ENCODE results near the gene LRRC51. TPM values are rescaled to one million over a fixed set of nuclear protein-coding genes. Genes with fewer than 3 reads are reported as not detected.

LRRC51 gene
- total and polyA plus RNA-seq, 2 of the 8 experiments (the other 6 are each of a cell fraction or from before 2014, with no cell fraction given) = 7.7 to 7.9 TPM

- TF ChIP-seq CHD7 (IDR thresholded peaks at IDR 0.05; ENCODE audit: insufficient replicate concordance, low read length) (no peak), SP1 (IDR thresholded peaks at IDR 0.05; ENCODE audit: low read depth, low read length) (no peak), RAD21 (IDR thresholded peaks at IDR 0.05 in 1 of 2, conservative IDR thresholded peaks at IDR 0.05 in 1 of 2; ENCODE audit: low read depth in 2 of 2, low read length in 2 of 2) (no peak), TBP (IDR thresholded peaks at IDR 0.05; ENCODE audit: low read depth, low read length) (no peak)
These were observed 47.3 kb downstream of the LRRC51 start (continued) for GRCh38 chr11:72127923-72128322.
